Activated CD4-positive, alpha-beta T cell treated with anti-CD3 and anti-CD28 coated beads, Interleukin-2, amount 10 ng/mL, durations not matched to agents 7 days and 5 days (primary cell): Measurements from ENCODE around the gene ZBTB7A. TPM values are rescaled to one million over a fixed set of nuclear protein-coding genes. Genes with fewer than 3 reads are reported as not detected.

Source experiments
- CTCF ChIA-PET: fragments of 350-600 bp; sonication (Branson Sonifier 250); formaldehyde crosslinking; loops from one replicate; lab custom pipeline; 2021; ENCODE audit warnings: antibody characterized with exemption; lab: Charles Lee
- POLR2A ChIA-PET: fragments of 350-600 bp; sonication (Branson Sonifier 250); formaldehyde crosslinking; loops from one replicate; lab custom pipeline; 2021; ENCODE audit warnings: antibody characterized with exemption; lab: Charles Lee
- DNase-seq: peaks from one replicate; pipeline ENCODE4 v3.0.0-alpha.2; 2020
- H3K27ac Mint-ChIP-seq: one replicate; pipeline ENCODE4 v1.8.0; 2021; ENCODE audit warnings: mild to moderate bottlenecking, moderate library complexity, mixed read lengths
- H3K27me3 Mint-ChIP-seq: one replicate; pipeline ENCODE4 v1.8.0; 2021; ENCODE audit warnings: mixed read lengths
- H3K36me3 Mint-ChIP-seq: one replicate; pipeline ENCODE4 v1.8.0; 2021; ENCODE audit warnings: low read depth, mixed read lengths
- H3K4me1 Mint-ChIP-seq: one replicate; pipeline ENCODE4 v1.8.0; 2021; ENCODE audit warnings: mixed read lengths
- H3K4me3 Mint-ChIP-seq: one replicate; pipeline ENCODE4 v1.8.0; 2021; ENCODE audit warnings: mild to moderate bottlenecking, moderate library complexity, mixed read lengths
- H3K9me3 Mint-ChIP-seq: one replicate; pipeline ENCODE4 v1.8.0; 2021; ENCODE audit warnings: mixed read lengths
- total RNA-seq, 2 experiments: library from RNA; stranded (reverse); gene quantifications; one replicate each; pipeline ENCODE4 v1.2.3, GENCODE V29; 2021

The ZBTB7A gene
- total RNA-seq, 2 experiments from 2014 or later, result 39.4 to 47.5 TPM

DNA sequence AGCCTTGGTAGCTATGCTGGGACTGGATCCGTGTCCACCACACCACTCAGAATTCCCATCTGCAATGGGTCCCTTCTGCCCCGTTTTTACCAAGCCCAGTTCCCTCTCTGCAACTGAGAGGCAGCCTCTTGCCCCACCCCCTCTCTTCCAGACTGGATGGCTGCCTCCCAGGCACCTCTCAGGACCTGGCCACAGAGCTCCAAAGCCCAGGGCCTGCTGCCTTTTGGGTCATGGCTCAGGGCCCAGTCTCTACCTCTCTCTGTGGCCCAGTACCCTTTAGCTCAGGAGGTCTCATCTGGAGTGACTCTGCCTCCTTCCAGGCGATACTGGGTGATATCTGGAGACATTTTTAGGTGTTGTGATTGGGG lies 10.3 kb upstream of the ZBTB7A start:
- peaks cover 45% of the 10 kb centered on the region for H3K4me1 Mint-ChIP-seq
- H3K27ac Mint-ChIP-seq, result peak overlapping the region; percentile 50
- POLR2A ChIA-PET, result no interaction called here
- H3K36me3 Mint-ChIP-seq, result no peaks in the 10 kb centered on the region
- CTCF ChIA-PET, result interaction anchor here (0.5 to 1.1 kb wide), 4 partner anchors 17 to 573 kb away, joined by 3 to 5 read pairs (median 4); no protein-coding TSS in a partner anchor
- H3K27me3 Mint-ChIP-seq, result no peaks in the 10 kb centered on the region
- no peak overlapping the region for H3K4me3 Mint-ChIP-seq
- no peaks in the 10 kb centered on the region for H3K9me3 Mint-ChIP-seq
- no peak for DNase-seq

DNA sequence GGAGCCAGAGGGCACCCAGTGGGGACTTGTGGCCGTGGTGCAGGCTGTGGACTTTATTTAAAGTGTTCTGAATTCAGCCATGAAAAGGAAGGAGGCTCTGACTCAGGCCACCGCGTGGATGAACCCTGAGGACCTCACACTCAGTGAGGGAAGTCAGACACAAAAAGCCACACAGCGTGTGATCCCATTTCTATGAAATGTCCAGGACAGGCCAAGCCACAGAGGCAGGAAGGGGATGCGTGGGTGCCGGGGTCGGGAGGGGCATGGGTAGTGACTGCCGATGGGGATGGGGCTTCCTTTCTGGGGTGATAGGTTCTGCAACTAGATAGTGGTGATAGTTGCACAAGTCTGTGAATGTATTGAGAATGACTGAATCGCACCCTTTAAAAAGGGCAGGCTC lies 8.7 kb upstream of the ZBTB7A start:
- H3K36me3 Mint-ChIP-seq, result no peaks in the 10 kb centered on the region
- H3K9me3 Mint-ChIP-seq, result no peaks in the 10 kb centered on the region
- ChIA-PET CTCF (interaction anchor here (0.6 to 1.8 kb wide), 2 partner anchors 14 to 583 kb away, joined by 3 to 4 read pairs; no protein-coding TSS in a partner anchor), POLR2A (no interaction called here)
- DNase-seq, result no peak
- peaks cover 41% of the 10 kb centered on the region for H3K4me1 Mint-ChIP-seq
- H3K4me3 Mint-ChIP-seq, result no peak overlapping the region
- H3K27me3 Mint-ChIP-seq, result no peaks in the 10 kb centered on the region
- H3K27ac Mint-ChIP-seq, result peak overlapping the region; percentile 44

DNA sequence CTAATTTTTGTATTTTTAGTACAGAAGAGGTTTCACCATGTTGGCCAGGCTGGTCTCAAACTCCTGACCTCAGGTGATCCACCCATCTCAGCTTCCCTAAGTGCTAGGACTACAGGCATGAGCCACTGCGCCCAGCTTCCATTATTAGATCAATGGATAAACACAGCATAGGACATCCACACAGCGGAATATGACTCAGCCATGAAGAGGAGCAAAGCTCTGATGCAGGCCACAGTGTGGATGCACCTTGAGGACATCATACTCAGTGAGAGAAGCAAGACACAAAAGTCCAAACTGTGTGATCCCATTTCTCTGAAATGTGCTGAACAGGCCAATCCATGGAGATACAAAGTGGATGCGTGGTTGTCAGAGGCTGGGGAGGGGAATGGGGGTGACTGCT lies 4.9 kb upstream of the ZBTB7A start:
- Mint-ChIP-seq H3K4me1 (peaks cover 41% of the 10 kb centered on the region), H3K27ac (peak overlapping the region; percentile 25), H3K27me3 (no peaks in the 10 kb centered on the region), H3K36me3 (no peaks in the 10 kb centered on the region), H3K9me3 (no peaks in the 10 kb centered on the region), H3K4me3 (no peak overlapping the region)
- POLR2A ChIA-PET, result no interaction called here
- DNase-seq, result no peak
- CTCF ChIA-PET, result no interaction called here

DNA sequence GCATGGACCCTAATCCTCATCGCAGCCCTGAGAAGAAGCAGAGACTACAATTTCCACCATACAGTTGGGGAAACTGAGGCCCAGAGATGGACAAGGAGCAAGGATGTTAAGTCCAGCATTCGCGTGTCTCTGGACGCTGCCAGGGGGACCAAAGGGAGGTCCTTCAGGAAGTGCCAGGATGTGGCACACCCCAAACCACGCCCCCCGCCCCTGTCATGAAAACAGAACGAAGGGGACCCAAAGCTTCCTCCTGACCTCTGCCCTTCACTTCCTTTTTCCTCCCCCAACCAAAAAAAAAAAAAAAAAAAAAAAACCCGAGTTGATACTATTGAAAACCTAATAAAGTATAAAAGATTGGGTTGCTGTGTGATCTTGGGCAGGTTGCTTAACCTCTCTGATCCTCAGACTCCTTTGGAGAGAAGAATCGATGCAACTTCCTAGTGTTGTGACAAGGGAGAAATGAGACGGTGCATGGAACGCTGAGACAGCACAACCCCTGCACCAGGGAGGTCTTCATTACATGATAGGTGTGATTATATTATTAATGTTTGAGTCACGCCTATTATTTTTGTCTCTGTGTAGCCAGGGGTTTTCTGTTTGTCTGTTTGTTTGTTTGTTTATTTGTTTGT lies 2.7 kb upstream of the ZBTB7A start:
- ChIA-PET POLR2A (no interaction called here), CTCF (no interaction called here)
- peak overlapping the region; percentile 81 for H3K4me3 Mint-ChIP-seq
- H3K4me1 Mint-ChIP-seq, result peaks cover 25% of the 10 kb centered on the region
- no peaks in the 10 kb centered on the region for H3K9me3 Mint-ChIP-seq
- no peaks in the 10 kb centered on the region for H3K36me3 Mint-ChIP-seq
- H3K27me3 Mint-ChIP-seq, result no peaks in the 10 kb centered on the region
- DNase-seq, result peak; percentile 76
- peak overlapping the region; percentile 93 for H3K27ac Mint-ChIP-seq

DNA sequence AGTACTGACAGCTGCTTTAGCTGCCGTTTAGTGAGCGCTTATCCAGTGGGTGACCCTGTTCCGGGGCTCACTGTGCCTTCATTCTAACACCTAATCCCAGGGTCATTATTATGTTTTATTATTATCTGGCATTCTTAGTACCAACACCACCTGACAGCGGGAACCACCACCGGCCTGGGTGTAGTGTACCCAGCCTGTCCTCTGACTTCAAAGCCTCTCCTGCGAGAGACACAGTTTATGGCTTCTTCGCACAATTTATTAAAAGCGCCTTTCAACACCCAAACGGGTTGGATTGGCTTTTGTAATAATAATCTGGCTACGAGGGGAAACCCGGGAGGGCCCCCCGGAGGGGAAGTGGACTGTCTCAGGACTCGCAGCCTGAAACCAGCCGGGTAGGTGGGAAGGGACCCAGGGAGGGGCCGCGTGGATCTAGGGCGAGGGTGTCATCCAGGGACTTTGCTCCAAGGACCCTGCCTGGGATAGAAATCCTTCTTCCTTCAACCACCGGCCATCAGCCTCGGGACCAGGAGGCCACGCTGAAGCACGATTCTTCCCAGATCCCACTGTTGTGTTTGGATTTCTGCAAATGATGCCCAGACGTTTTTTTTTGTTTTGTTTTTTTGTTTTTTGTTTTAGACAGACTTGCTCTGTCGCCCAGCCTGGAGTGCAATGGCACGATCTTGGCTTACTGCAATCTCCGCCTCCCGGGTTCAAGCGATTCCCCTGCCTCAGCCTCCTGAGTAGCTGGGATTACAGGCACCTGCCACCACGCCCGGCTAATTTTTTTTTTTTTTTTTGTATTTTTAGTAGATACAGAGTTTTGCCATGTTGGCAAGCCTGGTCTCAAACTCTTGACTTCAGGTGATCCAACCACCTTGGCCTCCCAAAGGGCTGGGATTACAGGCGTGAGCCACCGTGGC lies 1.6 kb upstream of the ZBTB7A start:
- Mint-ChIP-seq H3K27ac (peak overlapping the region; percentile 93), H3K9me3 (no peaks in the 10 kb centered on the region), H3K4me3 (peak overlapping the region; percentile 81), H3K36me3 (peaks cover 3% of the 10 kb centered on the region), H3K27me3 (no peaks in the 10 kb centered on the region), H3K4me1 (peaks cover 26% of the 10 kb centered on the region)
- POLR2A ChIA-PET, result no interaction called here
- CTCF ChIA-PET, result interaction anchor here (0.6 to 0.7 kb wide), 2 partner anchors 10 to 39 kb away, joined by 3 to 5 read pairs; no protein-coding TSS in a partner anchor
- no peak for DNase-seq

DNA sequence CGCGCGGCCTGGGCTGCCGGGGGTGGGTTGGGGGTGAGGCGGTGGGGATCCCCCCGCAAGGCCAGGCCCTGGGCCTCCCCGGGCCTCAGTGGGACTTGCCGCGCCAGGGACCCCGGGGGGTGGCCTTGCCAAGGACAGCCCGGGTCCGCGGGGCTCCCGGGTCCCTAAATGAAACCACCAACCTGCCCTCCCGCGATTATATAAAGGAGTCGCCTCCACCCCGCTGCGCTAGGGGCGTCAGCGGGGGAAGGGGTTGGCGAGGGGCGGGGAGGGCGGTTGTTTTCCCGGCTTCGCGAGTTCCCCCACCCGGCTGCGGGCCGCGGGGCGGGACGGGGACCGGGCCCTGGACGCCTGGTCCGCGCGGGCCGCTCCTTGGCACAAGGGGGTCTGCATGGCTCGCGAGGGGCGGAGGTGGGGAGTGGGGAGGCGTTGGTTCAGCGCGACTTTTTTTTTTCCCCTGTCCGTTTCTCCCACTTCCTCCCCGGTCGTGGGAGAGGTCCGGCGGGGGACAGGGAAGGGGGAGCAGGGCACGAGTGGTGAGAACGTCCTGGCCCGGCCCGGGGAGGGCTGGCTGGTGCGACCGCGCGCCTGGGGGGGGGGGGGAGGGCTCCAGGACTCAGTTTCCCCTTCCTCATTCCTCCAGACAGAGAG lies 822 bp upstream of the ZBTB7A start:
- no peaks in the 10 kb centered on the region for H3K9me3 Mint-ChIP-seq
- H3K27ac Mint-ChIP-seq, result peak overlapping the region; percentile 93
- ChIA-PET POLR2A (no interaction called here), CTCF (no interaction called here)
- no peak for DNase-seq
- no peaks in the 10 kb centered on the region for H3K27me3 Mint-ChIP-seq
- peak overlapping the region; percentile 81 for H3K4me3 Mint-ChIP-seq
- peaks cover 4% of the 10 kb centered on the region for H3K36me3 Mint-ChIP-seq
- H3K4me1 Mint-ChIP-seq, result peaks cover 26% of the 10 kb centered on the region

DNA sequence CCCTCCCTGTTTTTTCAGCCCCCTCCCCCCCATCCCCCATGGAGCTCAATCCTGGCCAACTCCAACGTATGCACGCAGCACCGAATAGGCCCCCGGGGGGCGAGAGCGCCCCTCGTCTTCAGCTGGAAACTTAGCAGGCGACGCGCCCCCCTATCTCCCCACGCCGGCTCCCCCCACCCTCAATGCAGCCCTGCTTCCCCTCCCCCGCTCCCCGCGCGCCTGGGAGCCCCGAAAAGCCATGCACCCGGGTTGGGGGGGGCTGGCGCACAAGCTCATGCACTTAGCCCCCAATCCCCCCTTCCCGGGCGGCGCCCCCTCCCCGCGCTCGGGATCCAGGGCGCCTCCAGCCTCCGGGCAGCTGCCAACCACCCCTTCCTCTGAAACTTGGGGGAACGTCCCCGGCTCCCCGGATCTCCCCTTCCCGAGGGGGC lies 508 bp downstream of the ZBTB7A start:
- Mint-ChIP-seq H3K4me1 (peaks cover 28% of the 10 kb centered on the region), H3K9me3 (no peaks in the 10 kb centered on the region), H3K36me3 (peaks cover 4% of the 10 kb centered on the region), H3K27ac (peak overlapping the region; percentile 77), H3K4me3 (peak overlapping the region; percentile 63), H3K27me3 (no peaks in the 10 kb centered on the region)
- CTCF ChIA-PET, result no interaction called here
- DNase-seq, result peak; percentile 53
- POLR2A ChIA-PET, result no interaction called here

DNA sequence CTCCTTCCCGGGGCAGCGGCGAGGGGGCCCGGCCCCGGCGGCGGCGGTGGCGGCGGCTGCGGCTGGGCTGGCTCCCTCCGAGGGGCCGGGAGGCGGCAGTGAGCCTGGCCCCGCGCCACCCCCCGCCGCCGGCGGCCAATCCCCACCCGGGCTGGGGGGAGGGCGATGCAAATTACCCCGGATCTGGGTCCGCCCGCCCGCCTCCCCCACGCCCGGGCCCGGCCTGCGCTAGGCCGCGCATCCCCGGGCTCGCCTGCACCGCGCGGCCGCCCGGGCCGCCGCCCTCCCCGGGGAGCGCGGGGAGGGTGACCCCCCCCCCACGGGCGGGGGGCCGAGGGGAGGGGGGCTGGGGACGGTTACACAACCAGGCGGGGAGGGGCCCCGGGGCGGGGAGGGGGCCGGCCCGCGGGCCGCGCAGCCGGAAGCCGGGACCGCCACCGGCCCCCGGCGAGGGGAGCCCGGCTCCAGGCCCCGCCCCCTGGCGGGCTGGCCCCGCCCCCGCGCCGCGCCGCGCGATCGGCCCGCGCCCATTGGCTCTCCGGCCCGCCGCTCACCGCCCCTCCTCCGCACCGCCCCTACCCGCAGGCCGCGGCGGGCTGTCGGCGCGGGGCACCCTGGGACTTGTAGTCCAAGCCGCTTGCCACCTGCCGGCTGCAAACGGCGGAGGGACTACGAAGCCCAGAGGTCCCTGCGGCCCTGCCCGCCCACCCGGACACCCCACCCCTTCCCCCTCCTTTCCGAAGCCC lies 1.1 kb downstream of the ZBTB7A start:
- peaks cover 4% of the 10 kb centered on the region for H3K36me3 Mint-ChIP-seq
- ChIA-PET POLR2A (no interaction called here), CTCF (no interaction called here)
- peak; percentile 95 for DNase-seq
- no peaks in the 10 kb centered on the region for H3K9me3 Mint-ChIP-seq
- peaks cover 28% of the 10 kb centered on the region for H3K4me1 Mint-ChIP-seq
- H3K4me3 Mint-ChIP-seq, result peak overlapping the region; percentile 63
- no peaks in the 10 kb centered on the region for H3K27me3 Mint-ChIP-seq
- peak overlapping the region; percentile 77 for H3K27ac Mint-ChIP-seq

DNA sequence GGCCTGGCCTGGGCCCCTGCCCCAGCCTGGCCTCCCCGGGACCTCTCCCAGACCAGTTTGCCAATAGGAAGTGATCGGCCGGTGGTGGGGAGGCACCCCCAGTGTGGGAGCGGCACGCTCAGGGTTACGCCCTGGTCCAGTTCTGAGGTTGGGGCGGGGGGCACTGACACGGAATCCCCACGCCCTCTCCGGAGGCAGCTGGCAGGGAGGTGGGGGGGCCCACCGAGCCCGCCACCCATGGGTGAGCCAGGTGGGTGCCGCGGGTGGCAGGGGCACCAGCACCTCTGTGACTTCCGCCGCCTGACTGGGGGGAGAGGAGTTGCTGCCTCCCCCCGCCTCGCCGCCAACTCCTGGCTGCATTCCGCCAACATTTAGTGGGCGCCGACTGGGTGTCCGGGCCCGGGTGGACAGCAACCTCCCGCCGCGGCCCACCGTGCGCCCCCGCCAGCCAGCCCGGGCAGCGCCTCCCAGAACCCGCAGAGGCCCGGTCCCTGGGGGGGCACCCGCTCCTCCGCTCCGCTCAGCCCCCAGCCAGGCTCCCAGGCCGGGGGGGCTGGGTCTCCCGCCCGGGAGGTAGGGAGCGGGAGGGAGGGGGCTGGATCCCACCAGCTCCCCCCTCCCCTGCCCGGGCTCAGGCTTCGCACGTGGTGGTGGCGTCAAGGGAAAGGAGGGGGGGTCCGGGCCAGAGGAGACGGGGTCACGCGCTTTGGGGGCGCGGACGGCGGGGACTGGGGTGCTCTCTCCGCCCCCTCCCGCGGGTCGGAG lies 2.0 kb downstream of the ZBTB7A start:
- H3K9me3 Mint-ChIP-seq, result no peaks in the 10 kb centered on the region
- POLR2A ChIA-PET, result no interaction called here
- DNase-seq, result peak; percentile 43
- H3K27ac Mint-ChIP-seq, result peak overlapping the region; percentile 13
- H3K36me3 Mint-ChIP-seq, result peaks cover 4% of the 10 kb centered on the region
- CTCF ChIA-PET, result no interaction called here
- H3K4me3 Mint-ChIP-seq, result peak overlapping the region; percentile 77
- peaks cover 27% of the 10 kb centered on the region for H3K4me1 Mint-ChIP-seq
- H3K27me3 Mint-ChIP-seq, result no peaks in the 10 kb centered on the region

DNA sequence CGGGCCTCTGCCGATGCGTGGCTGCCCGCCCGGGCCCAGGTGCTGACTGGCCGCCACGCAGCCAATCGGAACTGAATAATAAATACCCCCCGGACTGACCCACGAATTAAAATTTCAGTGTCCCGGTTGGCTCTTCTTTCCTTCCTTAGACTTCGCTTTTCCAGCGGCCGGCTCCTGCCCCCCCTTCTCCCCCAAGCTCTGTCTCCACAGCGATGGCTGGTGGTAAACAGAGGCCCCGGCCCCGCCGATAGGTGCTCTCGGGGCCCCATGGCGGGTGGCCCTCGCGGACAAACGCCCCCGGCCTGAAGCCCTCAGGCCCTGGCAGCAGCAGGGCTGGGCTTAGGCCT lies 2.6 kb downstream of the ZBTB7A start:
- peak overlapping the region; percentile 77 for H3K4me3 Mint-ChIP-seq
- peaks cover 22% of the 10 kb centered on the region for H3K4me1 Mint-ChIP-seq
- no peak for DNase-seq
- POLR2A ChIA-PET, result no interaction called here
- CTCF ChIA-PET, result interaction anchor here (0.9 kb wide), 1 partner anchor 76 kb away, joined by 5 read pairs; no protein-coding TSS in a partner anchor
- H3K27me3 Mint-ChIP-seq, result no peaks in the 10 kb centered on the region
- peaks cover 4% of the 10 kb centered on the region for H3K36me3 Mint-ChIP-seq
- H3K27ac Mint-ChIP-seq, result peak overlapping the region; percentile 86
- H3K9me3 Mint-ChIP-seq, result no peaks in the 10 kb centered on the region

DNA sequence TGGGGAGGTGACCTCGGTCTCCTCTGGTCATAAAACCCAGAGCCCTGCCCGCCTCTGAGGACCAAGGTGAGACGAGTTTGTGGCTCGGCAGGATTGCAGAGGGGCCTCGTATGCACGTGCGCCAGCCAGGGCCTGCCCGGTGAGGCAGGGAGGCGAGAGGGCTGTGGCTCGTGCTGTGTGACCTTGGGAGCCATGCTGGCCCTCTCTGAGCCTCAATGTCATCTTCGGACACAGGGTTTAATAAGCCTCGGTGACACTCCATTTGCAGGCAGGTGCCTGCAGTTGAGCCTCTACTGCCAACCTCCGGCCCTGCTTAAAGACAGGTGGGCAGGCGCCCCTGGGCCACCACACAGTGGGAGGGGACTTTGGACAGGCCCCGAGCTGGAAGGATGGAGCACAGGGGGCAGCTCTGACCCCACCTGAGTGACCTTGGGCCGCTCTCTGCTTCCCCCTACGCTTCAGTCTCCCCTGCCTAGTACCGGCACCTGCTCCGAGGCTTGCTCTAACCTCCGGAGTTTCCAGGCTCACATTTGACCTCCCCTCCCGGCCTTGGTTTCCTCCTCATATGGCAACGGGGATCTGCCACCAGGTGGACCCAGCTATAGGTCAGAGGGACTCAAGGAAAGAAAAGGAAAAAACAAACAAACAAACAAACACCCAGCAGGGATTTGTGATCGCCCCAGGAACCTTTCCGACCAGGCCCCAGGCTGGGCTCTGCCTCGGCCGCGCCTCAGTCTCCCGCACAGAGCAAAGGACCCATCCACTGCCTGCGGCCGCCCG lies 3.1 kb downstream of the ZBTB7A start:
- Mint-ChIP-seq H3K9me3 (no peaks in the 10 kb centered on the region), H3K4me3 (peak overlapping the region; percentile 77), H3K36me3 (peaks cover 4% of the 10 kb centered on the region), H3K27ac (peak overlapping the region; percentile 86), H3K27me3 (no peaks in the 10 kb centered on the region), H3K4me1 (peaks cover 16% of the 10 kb centered on the region)
- CTCF ChIA-PET, result interaction anchor here (0.9 kb wide), 1 partner anchor 77 kb away, joined by 5 read pairs; no protein-coding TSS in a partner anchor
- POLR2A ChIA-PET, result no interaction called here
- no peak for DNase-seq
